Melanocyte of skin (primary cell): ENCODE results near the gene SPRR2D. TPM values are rescaled to one million over a fixed set of nuclear protein-coding genes. Genes with fewer than 3 reads are reported as not detected.

Experiments
- small RNA-seq, 2 donors: library from RNA; depleted of rRNA; stranded (forward); fragments of <200 nt; gene quantifications; one replicate each; pipeline ENCODE3, GENCODE V24; 2012
- total RNA-seq, 2 donors: library from RNA; depleted of rRNA; stranded (reverse); fragments of >200 nt; gene quantifications; 2 replicates each; pipeline ENCODE4 v1.2.3, GENCODE V29; 2012

SPRR2D gene
- total RNA-seq = not detected

DNA sequence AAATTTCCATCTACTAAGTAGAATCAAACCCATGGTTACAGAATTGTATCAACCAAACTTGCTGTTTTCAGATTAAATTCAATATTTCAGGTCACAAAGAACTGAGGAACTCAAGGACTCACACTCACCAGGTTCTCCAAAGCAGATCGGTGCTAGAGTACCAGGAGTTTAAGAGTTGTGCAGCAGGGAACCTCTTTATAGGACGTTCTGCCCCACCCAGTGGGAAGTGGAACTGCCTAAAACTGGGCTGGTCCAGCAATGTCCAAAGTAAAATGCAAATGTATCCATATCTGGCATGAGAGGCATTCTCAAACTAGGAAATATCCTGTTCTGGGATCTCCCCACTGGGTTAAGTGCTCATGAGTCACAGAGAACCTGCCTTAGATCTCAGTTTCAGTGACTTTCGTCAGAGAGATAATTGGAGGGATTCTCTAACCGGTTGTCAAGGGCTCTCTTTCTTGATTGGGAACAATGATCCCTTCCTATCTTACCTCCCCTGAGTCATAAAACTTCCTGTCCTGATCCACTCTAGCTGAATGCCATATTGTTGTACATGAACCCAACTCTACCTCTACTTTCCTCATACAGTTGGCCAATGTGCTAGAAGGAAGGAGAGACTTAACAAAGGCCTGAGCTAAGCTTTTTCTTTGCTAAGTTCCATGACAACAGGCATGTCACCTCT, at the start of gene SPRR2D:
TSS of gene SPRR2D (minus strand) at position 171 of the 682 bp plus-strand sequence. CDS start 774 bp downstream, outside the sequence.

DNA sequence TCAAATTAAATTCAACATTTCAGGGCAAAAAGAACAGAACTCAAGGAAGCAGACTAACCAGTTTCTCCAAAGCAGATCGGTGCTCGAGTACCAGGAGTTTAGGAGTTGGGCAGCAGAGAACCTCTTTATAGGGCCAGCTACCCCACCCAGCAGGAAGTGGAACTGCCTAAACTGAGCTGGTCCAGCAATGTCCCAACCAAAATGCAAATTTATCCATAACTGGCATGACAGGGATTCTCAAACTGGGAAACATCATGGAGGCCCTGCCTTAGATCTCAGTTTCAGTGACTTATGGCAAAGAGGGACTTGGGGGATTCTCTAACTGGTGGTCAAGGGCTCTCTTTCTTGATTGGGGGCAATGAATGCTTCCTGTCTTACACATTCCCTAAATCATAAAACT, 30.6 kb upstream of the SPRR2D start, which contains the start of gene SPRR2B:
TSS of gene SPRR2B (minus strand) at position 101 of the 400 bp plus-strand sequence. CDS start 772 bp downstream, outside the sequence.

DNA sequence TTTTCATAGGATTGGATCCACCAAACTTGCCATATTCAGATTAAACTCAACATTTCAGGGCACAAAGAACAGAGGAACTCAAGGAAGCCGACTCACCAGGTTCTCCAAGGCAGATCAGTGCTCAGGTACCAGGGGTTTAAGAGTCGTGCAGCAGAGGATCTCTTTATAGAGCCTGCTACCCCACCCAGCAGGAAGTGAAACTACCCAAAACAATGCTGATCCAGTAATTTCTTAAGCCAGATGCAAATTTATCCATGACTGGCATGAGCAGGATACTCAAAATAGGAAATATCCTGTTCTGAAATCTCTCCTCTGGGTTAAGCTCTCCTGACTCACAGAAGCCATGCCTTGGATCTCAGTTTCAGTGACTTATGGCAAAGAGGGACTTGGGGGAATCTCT, 16.5 kb upstream of the SPRR2D start, which contains the start of gene SPRR2A:
TSS of gene SPRR2A (minus strand) at position 138 of the 400 bp plus-strand sequence. CDS start 777 bp downstream, outside the sequence.

DNA sequence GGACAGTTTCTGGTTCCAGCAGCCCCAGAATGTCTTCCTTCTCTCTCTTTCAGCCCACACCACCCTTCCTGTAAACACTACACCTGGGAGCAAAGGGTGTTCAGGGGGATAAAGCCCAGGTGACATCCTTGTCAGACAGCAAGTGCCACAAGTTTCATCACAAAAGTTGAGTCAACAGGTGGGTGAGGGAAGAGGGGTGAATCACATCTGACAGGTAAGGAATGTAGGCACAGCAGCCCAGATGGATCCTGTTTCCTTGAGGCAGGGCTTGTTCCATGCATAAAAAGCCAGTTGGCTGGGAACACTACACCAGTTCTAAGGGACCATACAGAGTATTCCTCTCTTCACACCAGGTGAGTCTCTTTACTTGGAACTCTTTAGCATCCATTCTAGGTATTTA, 10.0 kb downstream of the SPRR2D start, which contains the start of gene SPRR1B:
TSS of gene SPRR1B (plus strand) at position 309 of the 400 bp plus-strand sequence. CDS start 1,143 bp downstream, outside the sequence.

DNA sequence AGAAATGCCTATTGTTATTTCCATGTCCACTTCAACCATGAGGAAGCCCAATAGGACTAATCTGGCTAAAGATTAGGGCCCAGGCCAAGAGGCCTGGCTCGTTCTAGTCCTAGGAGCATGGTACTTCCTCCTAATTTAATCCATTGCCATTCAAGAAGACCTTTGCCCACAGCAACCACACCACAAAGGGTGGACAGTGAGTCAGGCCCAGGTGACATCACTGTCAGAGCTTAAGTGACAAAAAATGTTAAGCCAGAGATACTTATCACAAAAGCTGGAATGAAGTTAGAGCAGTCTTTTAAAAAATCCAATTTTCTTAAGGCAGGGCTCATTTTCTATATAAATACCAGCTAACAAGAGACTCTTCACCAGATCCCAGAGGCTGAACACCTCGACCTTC, 39.5 kb downstream of the SPRR2D start, which contains the start of gene SPRR3:
TSS of gene SPRR3 (plus strand) at position 368 of the 400 bp plus-strand sequence. CDS start 1,272 bp downstream, outside the sequence.

Small RNA genes within 50 kb of the gene (small RNA-seq; reads per million reads assigned to genes)
- 0 reads per million in 2 donors for gene AL356867.1
- 0 reads per million in 2 donors for gene RF00322

Other genes starting within 250 kb of the SPRR2D start
- gene LCE1D, start 244.4 kb downstream of the SPRR2D start, total RNA-seq = not detected
- gene LCE1C, start 234.5 kb downstream of the SPRR2D start, total RNA-seq = not detected
- gene LCE1B, start 229.1 kb downstream of the SPRR2D start, total RNA-seq = not detected
- not detected for gene LCE1A, start 213.6 kb downstream of the SPRR2D start, total RNA-seq
- gene LCE6A, start 198.3 kb downstream of the SPRR2D start, total RNA-seq = not detected
- gene LCE7A, start 181.1 kb downstream of the SPRR2D start, total RNA-seq = not detected
- not detected for gene SMCP, start 162.8 kb downstream of the SPRR2D start, total RNA-seq
- not detected for gene IVL, start 132.6 kb downstream of the SPRR2D start, total RNA-seq
- gene SPRR5, start 93.9 kb downstream of the SPRR2D start, total RNA-seq = not detected
- not detected for gene SPRR4, start 70.5 kb downstream of the SPRR2D start, total RNA-seq
- not detected for gene SPRR1A, start 57.0 kb downstream of the SPRR2D start, total RNA-seq
- under 1 TPM in 1 of 2 donors, not detected in 1; 0.34 TPM for gene SPRR3, start 39.4 kb downstream of the SPRR2D start, total RNA-seq
- gene SPRR1B, start 9.9 kb downstream of the SPRR2D start, total RNA-seq = not detected
- gene SPRR2A, start 16.4 kb upstream of the SPRR2D start, total RNA-seq = not detected
- not detected for gene SPRR2B, start 30.5 kb upstream of the SPRR2D start, total RNA-seq
- not detected for gene SPRR2E, start 53.4 kb upstream of the SPRR2D start, total RNA-seq
- gene SPRR2F, start 72.4 kb upstream of the SPRR2D start, total RNA-seq = not detected
- not detected for gene SPRR2G, start 109.8 kb upstream of the SPRR2D start, total RNA-seq
- gene LELP1, start 162.3 kb upstream of the SPRR2D start, total RNA-seq = not detected
- not detected for gene PRR9, start 176.5 kb upstream of the SPRR2D start, total RNA-seq
- not detected for gene LORICRIN, start 218.6 kb upstream of the SPRR2D start, total RNA-seq